HG02840 (cell line): Measurements from ENCODE around the gene MARCHF7.

Experiments
- ATAC-seq: cut with Tn5 transposase; IDR thresholded peaks from one replicate; pipeline ENCODE4 v1.9.1; 2021; ENCODE audit warnings: mild to moderate bottlenecking, moderate library complexity, moderate number of reproducible peaks; ENCODE audit not compliant: unreplicated experiment, low FRiP score

The MARCHF7 gene

GRCh38 chr2:159758686-159759085, 46.4 kb downstream of the MARCHF7 start:
- no peak for ATAC-seq

GRCh38 chr2:159759577-159759976, 47.3 kb downstream of the MARCHF7 start:
- ATAC-seq: no peak

DNA sequence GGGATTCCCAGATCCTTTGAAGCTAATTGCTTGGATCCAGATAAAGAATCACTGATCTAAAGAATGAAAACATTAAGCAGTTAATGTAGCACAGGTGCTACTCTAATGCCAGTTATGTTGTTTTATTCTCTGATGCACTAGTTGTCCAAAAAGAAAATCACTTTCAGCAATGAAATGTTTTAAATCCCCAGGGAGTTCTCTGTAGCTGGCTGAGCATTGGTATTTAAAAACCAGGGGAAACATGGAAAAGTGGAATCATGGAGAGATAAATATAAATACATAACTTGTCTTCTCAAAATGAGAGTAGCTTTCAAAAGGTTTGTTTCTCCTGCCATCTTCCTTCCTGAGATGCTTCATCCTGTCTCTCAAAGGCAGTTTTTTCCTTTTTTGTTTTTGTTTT, 48.0 kb downstream of the MARCHF7 start:
- no peak for ATAC-seq

DNA sequence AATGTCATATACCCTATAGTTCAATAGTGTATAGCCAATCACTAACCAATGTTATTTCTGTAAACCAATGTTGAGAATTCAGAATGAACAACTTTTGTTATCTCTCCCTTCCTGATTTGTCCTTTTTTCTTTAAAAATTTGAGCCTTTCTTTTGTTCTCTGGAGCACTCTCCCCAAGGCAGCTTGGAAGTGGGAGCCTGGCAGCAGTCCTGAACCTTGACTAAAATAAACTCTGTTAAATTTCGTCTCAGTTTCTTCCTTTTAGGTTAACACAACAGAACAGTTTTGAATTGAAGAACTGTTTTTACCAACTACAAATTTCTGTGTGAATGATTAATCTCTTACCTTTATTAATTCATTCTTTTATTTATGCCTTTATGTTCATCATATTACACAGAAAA, 49.8 kb downstream of the MARCHF7 start:
- ATAC-seq: no peak
